GM21381 (cell line): ENCODE data around the gene AGBL1.

Experiments used
- ATAC-seq: cut with Tn5 transposase; IDR thresholded peaks from one replicate; pipeline ENCODE4 v1.9.1; 2021; ENCODE audit warnings: mild to moderate bottlenecking, moderate library complexity; ENCODE audit not compliant: unreplicated experiment

The AGBL1 gene

DNA sequence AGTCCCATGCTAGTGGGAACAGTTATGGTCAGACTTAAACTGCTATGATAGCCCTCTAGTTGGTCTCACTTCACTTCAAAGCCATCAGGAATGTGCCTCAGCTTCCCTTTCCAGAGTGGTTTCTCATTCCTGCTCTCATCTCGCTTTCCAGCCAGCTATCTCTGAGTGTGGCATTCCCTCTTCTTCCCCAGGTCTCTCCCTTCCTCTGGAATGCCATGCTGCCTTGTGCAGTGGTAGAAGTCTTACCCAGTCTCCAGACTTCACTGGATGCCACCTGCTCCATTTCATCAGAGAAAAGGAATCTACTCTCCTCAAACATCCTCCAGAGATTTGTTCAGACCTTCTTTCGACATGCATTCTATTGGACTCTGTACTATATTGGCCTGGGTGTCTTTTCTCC lies 83.0 kb downstream of the AGBL1 start:
- no peak for ATAC-seq

DNA sequence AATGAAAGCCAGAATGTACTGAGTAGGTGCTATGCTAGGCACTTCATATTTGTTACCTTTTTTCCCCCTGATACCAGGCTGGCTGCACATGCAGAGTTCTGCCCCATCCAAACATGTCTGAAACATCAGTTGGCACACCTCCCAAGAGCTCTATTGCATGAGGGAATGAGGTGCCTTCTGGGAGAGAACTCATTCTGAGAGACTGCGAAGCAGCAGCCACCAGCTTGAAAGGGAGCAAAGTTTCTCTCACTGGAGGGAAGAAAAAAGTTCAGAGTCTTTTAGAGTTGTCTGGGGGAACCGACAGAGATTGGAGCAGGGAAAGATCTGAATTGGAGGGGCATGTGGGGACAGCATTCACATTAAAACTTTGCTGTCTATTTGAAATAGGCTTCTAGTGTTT lies 84.1 kb downstream of the AGBL1 start:
- no peak for ATAC-seq

DNA sequence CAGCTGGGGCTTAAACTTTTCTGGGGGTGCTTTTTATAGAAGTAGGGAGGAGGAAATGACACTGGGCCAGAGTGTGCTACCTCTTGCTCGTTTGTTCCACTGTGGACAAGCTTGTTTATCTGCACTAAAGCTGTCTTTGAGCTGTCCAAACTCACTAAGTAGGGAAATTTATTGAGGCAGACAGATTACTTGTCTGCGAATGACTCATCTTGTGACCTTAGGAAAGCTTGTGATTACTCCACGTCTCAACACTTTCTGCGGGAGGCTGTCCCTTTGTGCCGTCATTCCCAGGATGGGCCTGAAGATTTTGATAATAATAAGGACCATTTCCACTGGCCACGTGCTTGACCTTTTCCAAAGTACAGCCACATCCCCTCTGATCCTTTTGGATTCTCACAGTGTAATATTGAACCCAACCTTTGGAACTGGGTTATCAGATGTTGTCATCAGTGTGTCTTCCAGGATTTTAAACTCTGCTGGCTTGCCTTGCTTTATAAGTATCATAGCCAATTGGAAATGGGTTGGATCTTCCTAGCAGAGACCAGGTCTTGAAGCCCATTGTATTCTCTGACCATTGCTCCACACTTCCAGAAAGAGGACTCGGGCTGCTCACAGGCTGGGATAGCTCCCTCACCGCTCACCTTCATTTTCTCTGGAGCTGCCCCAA lies 84.7 kb downstream of the AGBL1 start:
- ATAC-seq: no peak

- no peak for ATAC-seq
Observed at GRCh38 chr15:86165265-86166211, 85.9 kb downstream of the AGBL1 start.

DNA sequence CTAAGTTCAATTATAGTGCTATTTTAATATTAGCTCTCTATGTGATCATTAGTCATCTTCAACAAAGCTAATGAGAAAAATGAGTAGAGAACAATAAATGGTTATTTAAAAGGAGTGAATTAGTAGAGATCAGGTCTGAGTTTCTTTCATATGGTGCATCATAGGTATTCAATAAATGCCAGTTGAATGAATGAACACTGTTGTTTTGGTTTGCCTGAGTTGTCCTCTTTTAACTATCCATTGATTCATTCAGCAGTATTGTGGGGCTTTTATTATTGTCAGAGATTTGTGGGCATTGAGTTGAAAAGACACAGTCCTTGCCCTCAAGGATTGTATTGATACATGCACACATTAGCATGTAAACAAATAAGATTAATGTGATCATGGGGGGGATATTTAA lies 88.2 kb downstream of the AGBL1 start:
- ATAC-seq: no peak

DNA sequence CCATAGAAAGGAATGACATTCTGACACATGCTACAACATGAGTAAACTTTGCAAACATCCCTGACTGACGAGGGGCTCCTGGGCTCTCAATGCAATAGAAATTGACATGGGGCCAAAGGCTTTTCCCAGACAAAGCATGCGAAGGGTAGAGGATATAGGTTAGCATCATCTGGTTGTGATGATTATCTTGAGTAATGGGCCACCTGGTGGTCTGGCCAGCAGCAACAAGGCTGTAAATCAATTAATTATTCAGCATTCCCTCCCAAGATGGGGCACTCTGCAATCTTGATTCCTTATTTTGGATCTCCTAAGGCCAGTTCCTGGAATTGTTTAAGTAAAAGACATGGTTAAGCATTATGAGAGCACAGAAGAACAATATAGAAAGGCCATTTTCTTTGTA lies 99.2 kb downstream of the AGBL1 start:
- ATAC-seq: no peak

DNA sequence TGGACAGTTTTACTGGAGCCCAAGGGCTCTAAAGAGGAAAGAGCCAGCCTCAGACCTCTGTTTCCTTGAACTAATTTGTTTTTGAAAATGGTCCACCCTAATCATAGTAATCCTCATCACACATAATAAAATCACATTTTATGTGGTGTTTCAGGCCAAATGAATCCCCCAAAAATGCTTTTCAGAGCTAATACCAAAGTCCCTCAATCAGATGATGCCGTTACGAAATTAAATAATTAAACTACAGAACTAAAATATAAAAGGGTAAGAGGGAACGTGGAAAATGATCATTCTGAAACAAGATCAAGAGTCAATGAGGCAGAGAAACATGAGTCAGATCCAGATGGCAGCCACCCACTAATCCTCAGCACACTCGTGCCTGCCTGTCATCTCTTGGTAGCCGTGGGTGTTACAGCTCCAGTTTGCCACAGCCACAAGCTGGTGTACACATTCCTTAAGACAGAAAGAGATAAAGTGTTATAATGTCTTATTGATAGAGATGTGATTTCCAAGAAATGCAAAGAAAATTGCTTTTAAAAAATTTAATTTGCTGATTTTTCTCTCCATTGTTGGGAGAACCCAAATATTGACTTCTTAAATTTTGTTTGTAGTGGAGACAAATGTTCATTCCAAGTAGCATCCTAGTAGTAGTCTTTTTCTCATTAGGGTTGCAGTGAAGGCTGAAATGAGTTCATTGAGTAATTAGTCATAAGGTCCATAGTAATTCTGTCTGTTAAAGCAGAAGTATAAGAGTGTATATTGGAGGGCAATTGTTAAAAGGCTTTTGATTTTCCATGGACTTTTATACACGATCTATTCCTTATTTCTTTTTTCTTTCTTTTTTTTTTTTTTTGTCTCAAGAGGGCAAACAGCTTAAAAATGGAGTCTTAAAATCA lies 104.2 kb downstream of the AGBL1 start:
- ATAC-seq: no peak

DNA sequence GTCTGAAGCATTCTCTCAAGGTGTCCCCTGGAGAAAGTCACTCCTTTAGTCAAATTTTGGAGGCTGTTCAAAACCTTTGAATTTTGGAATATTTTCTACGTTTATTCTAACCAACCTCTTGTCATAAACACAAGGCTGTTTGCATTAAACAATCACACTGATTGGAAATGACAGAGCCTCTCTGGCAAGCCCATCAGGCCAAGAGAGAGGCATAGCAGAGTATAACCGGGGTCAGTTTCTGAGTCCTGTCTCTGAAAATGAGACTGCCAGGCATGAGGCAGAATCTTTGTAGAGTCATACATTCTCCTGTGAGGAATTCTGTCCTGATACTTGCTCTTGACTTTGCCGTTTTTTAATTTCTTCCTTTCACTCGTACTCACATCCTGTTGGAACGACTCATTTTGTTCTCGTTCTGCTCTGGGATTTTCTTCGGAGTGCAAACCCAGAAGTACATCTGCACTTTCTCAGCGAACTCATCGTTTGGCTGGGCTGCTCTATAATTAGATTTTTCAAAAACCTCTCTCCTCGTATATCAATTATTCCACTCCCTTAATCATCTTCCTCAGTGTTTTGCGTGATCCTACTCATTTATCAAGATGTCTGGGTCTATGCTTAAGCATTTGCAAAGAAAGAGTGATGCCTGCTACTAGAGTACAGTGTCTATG lies 114.2 kb downstream of the AGBL1 start:
- no peak for ATAC-seq

DNA sequence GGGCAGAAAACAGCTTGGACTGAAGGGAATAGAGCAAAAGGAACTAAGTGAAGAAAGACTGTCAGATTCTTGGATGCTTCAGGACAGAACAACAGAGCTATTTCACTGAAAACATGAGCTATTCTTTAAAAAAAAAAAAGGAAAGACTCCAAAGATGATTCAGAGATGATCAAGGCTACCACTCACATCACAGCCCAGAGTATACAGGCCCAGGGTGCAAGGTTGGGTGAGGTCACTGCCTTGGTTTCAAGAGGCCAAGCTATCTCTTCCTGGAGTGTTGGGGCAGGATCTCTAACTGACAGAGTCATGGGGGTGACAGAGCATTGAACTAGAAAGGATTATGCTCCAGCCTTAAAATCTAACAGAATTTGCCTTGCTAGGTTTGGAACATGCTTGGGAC lies 118.1 kb downstream of the AGBL1 start:
- ATAC-seq: no peak

DNA sequence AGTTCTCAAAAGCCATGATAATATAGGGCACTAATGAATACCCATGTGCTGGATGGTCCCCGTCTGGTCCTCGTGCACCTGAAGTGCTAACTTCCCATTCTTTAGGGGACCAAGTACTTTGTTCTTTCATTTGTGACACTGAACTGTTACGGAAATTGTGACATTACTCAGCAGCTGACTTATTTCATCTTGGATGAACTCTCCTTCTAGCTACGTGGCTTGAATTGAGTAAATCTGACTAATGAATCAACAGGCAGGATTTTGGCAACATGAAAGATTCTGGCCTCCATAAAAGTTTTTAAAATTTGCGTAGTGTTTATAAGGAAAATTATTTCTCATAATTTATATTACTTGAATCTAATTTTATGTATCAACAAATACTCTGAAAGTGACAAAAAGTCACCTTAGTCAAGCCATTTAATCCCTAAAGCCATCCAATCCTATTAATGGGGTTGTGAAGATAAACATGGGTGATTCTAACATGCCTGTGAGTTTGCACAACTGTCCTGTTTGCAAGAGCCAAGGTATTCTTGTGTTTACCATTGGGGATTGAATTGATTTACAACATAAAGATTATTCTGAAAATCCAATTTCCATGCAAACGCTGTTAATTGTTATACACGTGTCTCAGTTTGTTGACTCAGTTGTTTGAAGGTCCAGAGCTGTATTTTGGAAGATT lies 119.9 kb downstream of the AGBL1 start:
- ATAC-seq: no peak

- no peak for ATAC-seq
Observed at GRCh38 chr15:86201313-86202008, 121.8 kb downstream of the AGBL1 start.

GRCh38 chr15:86203462-86203861 lies 123.8 kb downstream of the AGBL1 start:
- no peak for ATAC-seq

DNA sequence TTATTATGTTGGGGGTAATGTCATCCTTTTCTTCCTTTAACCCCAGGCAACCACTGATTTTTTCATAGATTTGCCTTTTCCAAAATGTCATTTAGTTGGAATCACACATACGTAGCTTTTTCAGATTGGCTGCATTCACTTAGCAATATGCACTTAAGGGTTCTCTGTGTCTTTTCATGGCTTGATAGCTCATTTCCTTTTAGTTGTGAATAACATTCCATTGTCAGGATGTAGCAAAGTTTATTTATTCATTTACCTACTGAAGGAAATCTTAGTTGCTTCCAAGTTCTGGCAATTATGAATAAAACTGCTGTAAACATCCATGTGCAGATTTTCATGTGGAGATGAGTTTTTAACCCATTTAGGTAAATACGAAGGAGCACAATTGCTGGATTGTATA lies 125.4 kb downstream of the AGBL1 start:
- ATAC-seq: no peak

- ATAC-seq: no peak
Observed at GRCh38 chr15:86213420-86213819, 133.7 kb downstream of the AGBL1 start.

- no peak for ATAC-seq
Observed at GRCh38 chr15:86213888-86214287, 134.2 kb downstream of the AGBL1 start.

GRCh38 chr15:86221119-86221518 lies 141.4 kb downstream of the AGBL1 start:
- no peak for ATAC-seq

GRCh38 chr15:86229306-86229705 lies 149.6 kb downstream of the AGBL1 start:
- no peak for ATAC-seq

- no peak for ATAC-seq
Observed at GRCh38 chr15:86229936-86230335, 150.3 kb downstream of the AGBL1 start.

DNA sequence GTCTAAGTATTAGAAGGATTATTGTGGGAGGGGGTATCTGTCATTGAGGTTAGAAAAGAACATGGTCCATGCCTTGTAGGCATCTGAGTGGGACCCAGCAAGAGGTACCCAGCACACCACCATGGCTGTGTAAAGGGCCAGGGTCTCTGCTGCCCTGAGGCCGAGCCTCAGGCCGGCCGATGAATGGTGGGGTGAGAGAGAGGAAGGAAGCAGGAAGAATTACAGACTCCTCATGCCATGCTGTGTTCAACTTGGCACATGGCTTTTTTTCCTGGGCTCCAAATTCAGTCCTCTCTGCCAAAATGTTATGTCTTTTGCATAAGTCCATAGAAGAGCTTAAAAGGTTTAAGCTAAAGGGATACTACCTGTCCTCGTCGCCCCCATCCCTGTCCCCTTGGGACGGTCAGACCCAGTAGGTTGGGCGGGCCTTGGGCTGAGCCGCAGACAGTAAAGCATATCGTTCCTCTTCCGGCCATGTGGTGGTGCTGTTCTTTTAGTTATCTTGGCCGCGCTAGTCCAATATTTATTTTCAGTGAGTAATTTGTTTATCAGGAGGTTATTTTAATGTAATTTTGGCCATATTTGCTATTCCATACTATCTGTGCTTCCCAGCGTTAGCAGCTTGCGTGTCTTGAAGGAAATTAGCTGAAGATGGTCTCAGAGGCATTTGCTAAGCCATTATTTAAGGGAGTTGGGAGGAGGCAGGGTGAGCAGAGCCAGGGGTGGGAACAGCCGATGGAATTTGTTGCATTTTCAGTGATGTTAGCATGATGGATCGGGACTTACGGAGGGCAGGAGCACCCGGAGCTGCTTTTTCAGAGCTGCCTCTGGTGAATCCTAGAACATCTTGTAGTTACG lies 152.4 kb downstream of the AGBL1 start:
- peak; percentile 70 for ATAC-seq
